Brain microvascular endothelial cell (primary cell): Measurements from ENCODE around the gene CRYGD.

Source experiments
- DNase-seq: peaks from one replicate; pipeline ENCODE4 v3.0.0-alpha.2; 2020
- H3K27ac ChIP-seq: fragments of 250-450 bp; sonication (Bioruptor Pico); 2 replicates; pipeline ENCODE4 v1.5.1; 2020; ENCODE audit warnings: mild to moderate bottlenecking, moderate library complexity
- H3K27me3 ChIP-seq: fragments of 250-450 bp; sonication (Bioruptor Pico); replicated peaks from 2 replicates; pipeline ENCODE4 v1.5.1; 2020; ENCODE audit warnings: mild to moderate bottlenecking
- H3K36me3 ChIP-seq: fragments of 250-450 bp; sonication (Bioruptor Pico); replicated peaks from 2 replicates; pipeline ENCODE4 v1.5.1; 2020; ENCODE audit warnings: mild to moderate bottlenecking
- H3K4me3 ChIP-seq: 2 replicates; pipeline ENCODE4 v1.5.1; 2011; ENCODE audit warnings: low read depth, mild to moderate bottlenecking, control low read depth, low read length, moderate library complexity
- in situ Hi-C: cut with HindIII; loops from 2 replicates; pipeline ENCODE4 v1.10.0; 2017; ENCODE audit warnings: low sequenced_read_pairs, low pct_ligation_motif_present
- TF ChIP-seq, protein P1 (sequence below): IDR thresholded peaks from 2 replicates; pipeline ENCODE4 v1.5.1; 2011; ENCODE audit warnings: low read depth, mild to moderate bottlenecking, moderate library complexity, low read length, control low read depth, inconsistent platforms; ENCODE audit errors: missing control alignments

The CRYGD gene

DNA sequence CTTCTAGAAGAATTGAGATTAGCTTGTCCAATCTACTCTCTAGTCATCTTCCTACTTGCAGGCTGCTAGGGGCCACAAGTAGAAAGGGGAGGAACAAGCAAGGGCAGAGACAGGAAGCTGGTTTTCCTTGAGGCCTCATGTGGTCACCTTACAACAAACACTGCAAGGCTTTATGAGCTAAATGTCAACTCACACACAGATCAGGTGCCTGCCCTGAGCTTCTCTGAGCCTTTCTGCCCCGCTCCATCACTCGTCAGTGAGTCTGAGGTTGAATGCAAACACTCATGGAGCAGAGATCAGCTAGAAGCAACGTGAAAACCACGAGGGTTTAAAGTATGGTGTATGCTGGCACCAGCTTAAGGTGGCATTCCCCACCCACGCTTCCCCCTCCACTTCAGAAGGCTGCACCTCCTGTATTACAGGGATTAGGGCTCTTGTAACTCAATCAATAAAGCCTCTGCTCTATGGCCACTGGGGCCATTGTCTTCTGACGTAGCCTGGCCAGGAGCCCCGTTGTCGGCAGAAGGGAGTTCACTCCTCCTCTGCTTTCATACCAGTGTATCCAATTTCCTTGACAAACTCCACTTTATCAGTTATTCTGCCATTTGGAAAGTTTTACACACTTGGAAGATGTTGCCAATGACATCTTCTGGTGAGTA, 10.7 kb upstream of the CRYGD start:
- Histone ChIP-seq H3K4me3 (no peak overlapping the region), H3K27me3 (no peaks in the 10 kb centered on the region), H3K27ac (no peak overlapping the region), H3K36me3 (no peaks in the 10 kb centered on the region)
- TF ChIP-seq, protein P1, sequence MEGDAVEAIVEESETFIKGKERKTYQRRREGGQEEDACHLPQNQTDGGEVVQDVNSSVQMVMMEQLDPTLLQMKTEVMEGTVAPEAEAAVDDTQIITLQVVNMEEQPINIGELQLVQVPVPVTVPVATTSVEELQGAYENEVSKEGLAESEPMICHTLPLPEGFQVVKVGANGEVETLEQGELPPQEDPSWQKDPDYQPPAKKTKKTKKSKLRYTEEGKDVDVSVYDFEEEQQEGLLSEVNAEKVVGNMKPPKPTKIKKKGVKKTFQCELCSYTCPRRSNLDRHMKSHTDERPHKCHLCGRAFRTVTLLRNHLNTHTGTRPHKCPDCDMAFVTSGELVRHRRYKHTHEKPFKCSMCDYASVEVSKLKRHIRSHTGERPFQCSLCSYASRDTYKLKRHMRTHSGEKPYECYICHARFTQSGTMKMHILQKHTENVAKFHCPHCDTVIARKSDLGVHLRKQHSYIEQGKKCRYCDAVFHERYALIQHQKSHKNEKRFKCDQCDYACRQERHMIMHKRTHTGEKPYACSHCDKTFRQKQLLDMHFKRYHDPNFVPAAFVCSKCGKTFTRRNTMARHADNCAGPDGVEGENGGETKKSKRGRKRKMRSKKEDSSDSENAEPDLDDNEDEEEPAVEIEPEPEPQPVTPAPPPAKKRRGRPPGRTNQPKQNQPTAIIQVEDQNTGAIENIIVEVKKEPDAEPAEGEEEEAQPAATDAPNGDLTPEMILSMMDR: no peak
- no peak for DNase-seq
- in situ Hi-C loops: no loop called here

GRCh38 chr2:208130712-208131110, 6.4 kb upstream of the CRYGD start:
- H3K27ac ChIP-seq: no peak overlapping the region
- no peak for DNase-seq
- no peak overlapping the region for H3K4me3 ChIP-seq
- H3K27me3 ChIP-seq: no peaks in the 10 kb centered on the region
- H3K36me3 ChIP-seq: no peaks in the 10 kb centered on the region
- in situ Hi-C loops: no loop called here
- TF ChIP-seq, protein P1: no peak

DNA sequence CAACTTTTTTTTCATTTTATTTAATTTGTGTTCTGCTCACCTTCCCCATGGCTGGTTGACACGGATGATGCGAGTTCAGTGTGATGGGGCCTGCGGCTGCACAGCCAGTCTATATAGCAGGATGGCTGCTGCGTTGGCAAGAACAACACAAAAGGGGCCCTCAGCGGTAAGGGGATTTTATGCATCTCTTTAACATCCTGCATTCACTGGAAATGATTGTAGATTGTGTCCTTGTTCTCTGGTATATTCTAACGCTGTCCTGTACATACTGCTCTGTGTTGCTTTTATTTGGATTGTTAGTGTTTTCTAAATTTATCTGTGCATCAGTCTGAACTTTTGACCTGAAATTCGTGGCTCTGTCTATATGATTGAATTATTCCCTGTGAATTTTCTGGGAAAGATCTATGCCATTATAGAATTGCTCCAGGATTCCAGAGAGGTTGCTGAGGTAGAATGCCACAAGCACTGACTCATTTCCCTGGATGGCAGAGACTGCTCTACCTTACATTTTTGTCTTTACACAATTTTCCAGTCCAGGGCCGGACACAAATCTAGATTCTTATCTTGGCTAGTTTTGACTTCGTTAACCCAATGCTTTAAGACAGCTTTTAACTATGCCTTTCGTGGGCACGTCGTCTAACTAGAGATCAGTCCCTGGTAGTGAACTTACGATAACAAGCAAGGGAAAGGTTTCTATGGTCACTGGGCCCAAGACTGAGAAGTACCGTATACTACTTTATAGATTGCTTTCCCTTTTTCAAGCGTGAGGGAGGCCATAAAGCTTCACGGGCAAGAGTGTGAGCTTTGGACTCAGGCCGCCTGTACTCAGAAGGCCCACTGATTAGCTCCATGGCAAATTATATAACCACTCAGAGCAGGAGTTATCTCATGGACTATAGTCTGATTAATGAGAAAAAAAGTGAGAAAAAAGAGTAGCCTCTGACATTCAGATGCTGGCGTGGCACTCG, 5.7 kb upstream of the CRYGD start, which contains the start of gene CRYGC:
Gene CRYGC, minus strand, starts transcription at position 85 of the 968 bp plus-strand sequence. Its CDS starts 36 bp downstream, at position 49.
- TF ChIP-seq, protein P1: no peak
- no peaks in the 10 kb centered on the region for H3K27me3 ChIP-seq
- H3K4me3 ChIP-seq: no peak within 1 kb of the TSS
- DNase-seq: no peak
- no peak within 1 kb of the TSS for H3K27ac ChIP-seq
- in situ Hi-C loops: no loop called here
- H3K36me3 ChIP-seq: no peaks in the 10 kb centered on the region

GRCh38 chr2:208128136-208128535, 3.8 kb upstream of the CRYGD start:
- in situ Hi-C loops: no loop called here
- H3K4me3 ChIP-seq: no peak overlapping the region
- DNase-seq: no peak
- TF ChIP-seq, protein P1: no peak
- no peaks in the 10 kb centered on the region for H3K27me3 ChIP-seq
- no peak overlapping the region for H3K27ac ChIP-seq
- H3K36me3 ChIP-seq: no peaks in the 10 kb centered on the region

DNA sequence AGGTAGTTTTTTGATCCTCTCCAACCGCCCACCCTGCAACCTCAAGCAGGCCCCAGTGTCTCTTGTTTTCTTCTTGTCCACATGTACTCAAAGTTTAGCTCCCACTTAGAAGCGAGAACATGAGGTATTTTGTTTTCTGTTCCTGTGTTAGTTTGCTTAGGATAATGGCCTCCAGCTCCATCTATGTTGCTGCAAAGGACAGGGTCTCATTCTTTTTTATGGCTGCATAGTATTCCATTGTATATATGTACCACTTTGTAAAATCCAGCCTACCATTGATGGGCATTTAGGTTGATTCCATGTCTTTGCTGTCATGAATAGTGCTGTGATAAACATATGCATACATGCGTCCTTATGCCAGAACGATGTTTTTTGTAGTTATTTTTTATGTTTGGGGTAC, 2.8 kb upstream of the CRYGD start:
- DNase-seq: no peak
- Histone ChIP-seq H3K27ac (no peak overlapping the region), H3K36me3 (no peaks in the 10 kb centered on the region), H3K27me3 (no peaks in the 10 kb centered on the region), H3K4me3 (no peak overlapping the region)
- TF ChIP-seq, protein P1: no peak
- in situ Hi-C loops: no loop called here
